ENCODE measurements around the gene ZNF202.

Gene ZNF202

GRCh38 chr11:123681030-123681429 lies 60.4 kb downstream of the ZNF202 start:
- TF ChIP-seq TAF1 (IDR thresholded peaks at IDR 0.05; ENCODE audit: low read depth), result no peak
- TF ChIP-seq, protein P1, sequence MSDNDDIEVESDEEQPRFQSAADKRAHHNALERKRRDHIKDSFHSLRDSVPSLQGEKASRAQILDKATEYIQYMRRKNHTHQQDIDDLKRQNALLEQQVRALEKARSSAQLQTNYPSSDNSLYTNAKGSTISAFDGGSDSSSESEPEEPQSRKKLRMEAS (IDR thresholded peaks at IDR 0.05), result no peak
- no peak for TF ChIP-seq CEBPB (IDR thresholded peaks at IDR 0.05)
- TF ChIP-seq USF1 (IDR thresholded peaks at IDR 0.05), result no peak
- no peak for TF ChIP-seq TCF12 (IDR thresholded peaks at IDR 0.05; ENCODE audit: low read depth)
- no peak for TF ChIP-seq TEAD4 (IDR thresholded peaks at IDR 0.05)
- no peak for TF ChIP-seq FOXM1 (IDR thresholded peaks at IDR 0.05; ENCODE audit: borderline replicate concordance, low read depth)
- no peak for TF ChIP-seq EP300 (IDR thresholded peaks at IDR 0.05; ENCODE audit: borderline replicate concordance)
- TF ChIP-seq REST (IDR thresholded peaks at IDR 0.05; ENCODE audit: low read depth), result no peak
- TF ChIP-seq YY1 (IDR thresholded peaks at IDR 0.05; ENCODE audit: low read depth), result no peak
- TF ChIP-seq NFIC (IDR thresholded peaks at IDR 0.05), result no peak
- TF ChIP-seq CREB1 (IDR thresholded peaks at IDR 0.05; ENCODE audit: low read depth), result no peak
- TF ChIP-seq RAD21 (IDR thresholded peaks at IDR 0.05; ENCODE audit: low read depth), result no peak
- no peak for TF ChIP-seq ZBTB7A (IDR thresholded peaks at IDR 0.05; ENCODE audit: low read depth)
- no peak for TF ChIP-seq EGR1 (IDR thresholded peaks at IDR 0.05)

- TF ChIP-seq USF1 (IDR thresholded peaks at IDR 0.05) (no peak), EP300 (IDR thresholded peaks at IDR 0.05; ENCODE audit: borderline replicate concordance) (no peak), YY1 (IDR thresholded peaks at IDR 0.05; ENCODE audit: low read depth) (no peak), TEAD4 (IDR thresholded peaks at IDR 0.05) (no peak), ZBTB7A (IDR thresholded peaks at IDR 0.05; ENCODE audit: low read depth) (no peak), TAF1 (IDR thresholded peaks at IDR 0.05; ENCODE audit: low read depth) (no peak), REST (IDR thresholded peaks at IDR 0.05; ENCODE audit: low read depth) (no peak)
These were observed 63.2 kb downstream of the ZNF202 start for GRCh38 chr11:123678246-123678645.

- no peak for TF ChIP-seq TEAD4 (IDR thresholded peaks at IDR 0.05)
- TF ChIP-seq USF1 (IDR thresholded peaks at IDR 0.05), result no peak
- no peak for TF ChIP-seq NFIC (IDR thresholded peaks at IDR 0.05)
- TF ChIP-seq ZBTB7A (IDR thresholded peaks at IDR 0.05; ENCODE audit: low read depth), result no peak
- TF ChIP-seq YY1 (IDR thresholded peaks at IDR 0.05; ENCODE audit: low read depth), result no peak
- no peak for TF ChIP-seq REST (IDR thresholded peaks at IDR 0.05; ENCODE audit: low read depth)
- TF ChIP-seq, protein P1 (IDR thresholded peaks at IDR 0.05), result no peak
- TF ChIP-seq TCF12 (IDR thresholded peaks at IDR 0.05; ENCODE audit: low read depth), result no peak
- TF ChIP-seq EGR1 (IDR thresholded peaks at IDR 0.05), result no peak
- TF ChIP-seq RAD21 (IDR thresholded peaks at IDR 0.05; ENCODE audit: low read depth), result no peak
These were observed 64.0 kb downstream of the ZNF202 start for GRCh38 chr11:123677510-123677909.

- TF ChIP-seq, protein P1 (IDR thresholded peaks at IDR 0.05), result no peak
- no peak for TF ChIP-seq RAD21 (IDR thresholded peaks at IDR 0.05; ENCODE audit: low read depth)
- no peak for TF ChIP-seq YY1 (IDR thresholded peaks at IDR 0.05; ENCODE audit: low read depth)
- TF ChIP-seq ZBTB7A (IDR thresholded peaks at IDR 0.05; ENCODE audit: low read depth), result no peak
- TF ChIP-seq REST (IDR thresholded peaks at IDR 0.05; ENCODE audit: low read depth), result no peak
- no peak for TF ChIP-seq EP300 (IDR thresholded peaks at IDR 0.05; ENCODE audit: borderline replicate concordance)
- no peak for TF ChIP-seq CREB1 (IDR thresholded peaks at IDR 0.05; ENCODE audit: low read depth)
- no peak for TF ChIP-seq EGR1 (IDR thresholded peaks at IDR 0.05)
These were observed 67.2 kb downstream of the ZNF202 start for GRCh38 chr11:123674297-123674696.
